GM18867 (cell line): ENCODE results near the gene FGFR2.
A peak's percentile ranks its signal among the peaks of the same experiment; 100 is the strongest.

Source experiments
- ATAC-seq: cut with Tn5 transposase; IDR thresholded peaks from one replicate; pipeline ENCODE4 v1.9.1; 2021; ENCODE audit warnings: mild to moderate bottlenecking, moderate library complexity; ENCODE audit not compliant: unreplicated experiment

FGFR2 gene

DNA sequence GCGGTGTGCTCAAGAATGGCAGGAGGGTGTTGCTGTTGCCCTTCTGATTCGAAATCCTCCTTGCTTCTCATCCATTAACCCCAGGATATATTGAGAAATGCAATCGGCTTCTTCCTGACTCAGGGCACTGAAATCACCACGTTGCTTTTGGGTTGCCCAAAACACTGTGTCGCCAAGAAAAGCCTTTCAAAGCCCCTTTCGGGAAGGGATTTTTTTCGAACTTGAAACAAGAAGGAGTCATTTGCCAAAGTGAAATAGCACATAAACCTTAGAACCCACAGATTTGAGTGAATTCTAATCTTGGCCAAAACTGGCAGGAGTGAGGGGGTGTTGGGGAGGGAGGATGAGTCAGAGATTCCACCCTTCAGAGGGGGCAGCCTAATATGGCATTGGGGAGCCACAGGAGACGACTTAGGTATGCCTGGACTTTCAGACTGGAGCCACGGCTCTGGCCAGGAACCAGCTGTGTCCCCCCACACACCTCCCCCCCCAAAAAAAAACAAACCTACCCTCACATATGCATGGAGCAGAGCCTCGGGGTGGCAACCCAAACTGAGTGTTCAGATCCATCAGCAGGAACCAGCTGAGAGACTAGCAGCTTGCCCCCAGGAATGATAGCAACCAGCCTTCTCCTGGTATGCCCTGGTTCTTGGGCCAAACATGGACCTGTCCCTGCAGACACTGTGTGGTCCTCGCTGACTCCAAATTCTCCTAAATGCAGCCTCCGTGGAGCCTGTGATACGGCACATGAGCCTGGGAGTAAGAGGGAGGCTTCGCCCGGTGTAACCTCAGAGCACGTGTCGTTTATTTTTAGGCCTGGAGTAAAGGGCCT is 138.4 kb downstream of the FGFR2 start:
- no peak for ATAC-seq

DNA sequence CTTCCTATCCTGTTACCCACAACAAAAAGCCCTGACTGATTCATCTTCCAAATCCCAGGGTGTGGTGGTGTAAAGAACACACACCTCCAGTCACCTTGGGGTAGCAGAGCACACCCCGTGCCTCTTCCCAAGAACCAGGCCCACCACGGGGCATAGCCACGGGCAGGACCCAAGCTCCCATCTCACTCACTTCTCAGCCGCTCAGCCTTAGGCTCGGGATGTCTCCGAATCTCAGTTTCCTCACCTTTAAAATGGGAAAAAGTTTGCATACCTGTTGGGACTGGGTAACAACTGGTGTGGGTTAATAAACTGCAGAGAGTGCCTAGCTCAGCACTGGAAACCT is 139.0 kb downstream of the FGFR2 start:
- no peak for ATAC-seq

DNA sequence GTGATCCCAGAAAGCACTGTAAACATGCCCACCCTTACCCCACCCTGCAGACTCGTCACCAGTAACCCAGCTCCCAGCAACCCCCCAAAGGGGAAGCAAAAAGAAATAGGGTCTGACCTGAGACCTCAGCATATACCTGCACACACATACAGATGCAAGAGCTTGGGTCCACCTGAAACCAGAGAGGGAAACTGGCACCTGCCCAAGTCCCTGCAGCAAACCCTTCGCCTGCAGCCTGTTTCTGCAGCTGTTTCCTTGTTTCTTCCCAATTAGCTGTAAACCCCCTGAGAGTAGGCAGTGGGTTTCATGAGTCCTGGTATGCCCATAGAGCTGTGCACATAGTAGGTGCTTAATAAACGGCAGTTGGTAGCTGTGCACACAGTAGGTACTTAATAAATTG is 140.5 kb downstream of the FGFR2 start:
- ATAC-seq = no peak

DNA sequence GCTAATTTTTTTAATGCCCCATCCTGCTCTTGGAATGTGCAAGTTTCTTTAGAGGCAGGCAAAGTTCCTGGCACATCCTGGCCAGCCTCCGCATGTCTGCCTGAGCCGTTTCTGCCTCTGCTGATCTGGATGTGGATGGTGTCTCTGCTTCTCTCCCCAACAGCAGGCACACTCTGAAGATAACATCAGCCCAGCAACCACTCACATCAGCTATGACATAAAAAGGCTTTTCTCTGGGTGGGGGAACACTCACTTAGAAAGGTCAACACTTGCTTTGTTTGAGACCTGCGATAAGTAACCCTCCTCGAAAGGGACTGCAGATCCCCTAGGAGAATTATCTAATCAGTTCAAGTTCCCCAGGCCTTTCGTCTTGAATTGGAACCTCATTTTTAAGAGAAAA is 142.9 kb downstream of the FGFR2 start:
- ATAC-seq = no peak

DNA sequence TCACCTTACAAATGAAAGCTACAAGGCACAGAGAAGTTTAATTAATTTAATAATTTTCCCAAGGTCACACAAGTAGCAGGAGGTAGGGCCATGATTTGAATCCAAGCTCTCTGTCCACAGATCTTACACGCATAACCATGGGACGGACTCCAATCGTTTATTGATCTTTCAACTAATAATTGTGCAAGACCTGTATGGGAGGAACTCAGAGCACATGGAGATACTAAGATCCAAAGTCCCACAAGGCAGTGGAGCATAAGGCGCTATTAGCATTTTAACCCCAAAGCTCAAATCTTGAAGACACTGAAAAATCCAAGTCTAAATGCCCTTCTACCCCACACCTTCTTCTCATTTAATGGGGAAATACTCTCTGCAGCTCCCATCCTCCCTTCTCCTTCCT is 143.5 kb downstream of the FGFR2 start:
- no peak for ATAC-seq

DNA sequence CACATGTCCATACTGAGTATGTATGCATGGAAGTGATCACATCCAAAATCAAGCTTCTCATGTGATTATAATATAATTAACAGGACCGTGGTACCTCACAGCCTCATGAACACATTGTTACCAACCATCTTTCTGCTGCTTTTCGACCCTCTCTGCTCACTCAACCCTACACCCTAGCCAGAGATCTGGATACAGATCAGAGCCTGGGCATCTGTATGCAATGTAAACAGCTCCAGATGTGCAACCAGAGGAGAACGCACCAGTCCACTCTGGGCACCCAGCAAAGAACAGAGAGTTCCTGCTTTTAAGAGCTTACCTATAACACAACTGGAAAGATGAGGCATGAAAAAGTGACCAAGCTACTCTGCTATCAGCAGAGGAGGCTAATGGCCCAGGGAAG is 145.1 kb downstream of the FGFR2 start:
- ATAC-seq = no peak

DNA sequence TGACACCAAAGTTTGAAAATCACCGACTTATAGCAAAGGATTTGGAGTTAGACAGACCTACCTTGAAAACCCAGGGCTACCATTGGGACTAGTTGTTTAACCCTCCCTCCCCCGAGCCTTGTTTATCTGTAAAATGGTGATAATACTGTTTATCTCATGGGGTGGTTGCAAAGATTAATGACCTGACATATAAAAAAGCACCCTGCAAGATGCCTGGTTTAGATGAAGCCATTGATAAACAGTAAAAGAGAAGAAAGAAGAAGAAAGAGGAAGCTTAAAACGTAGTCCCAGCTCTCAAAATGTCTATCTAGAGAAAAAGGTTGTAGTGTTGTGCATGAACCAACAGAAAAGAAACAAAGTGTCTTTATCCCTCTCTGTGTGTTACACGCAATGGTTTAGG is 145.7 kb downstream of the FGFR2 start:
- no peak for ATAC-seq

DNA sequence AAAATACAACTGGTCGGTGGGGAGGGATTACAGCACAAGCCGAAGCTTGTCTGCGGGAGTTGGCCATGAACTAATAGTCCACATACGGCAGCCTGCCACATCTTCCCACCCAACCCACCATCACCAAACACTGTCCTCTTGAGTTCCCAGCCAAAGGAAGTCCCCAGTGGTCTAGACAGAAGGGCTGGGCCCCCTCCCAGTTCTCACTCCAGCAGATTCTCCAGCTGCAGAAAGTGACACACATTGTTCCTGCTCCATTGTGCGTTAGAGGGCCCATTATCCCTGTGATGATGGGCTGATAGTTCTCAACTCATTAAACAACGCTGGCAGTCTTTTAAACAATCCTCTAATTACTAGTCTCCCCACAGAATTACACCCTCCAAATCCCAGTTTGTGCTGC is 148.0 kb downstream of the FGFR2 start:
- ATAC-seq = no peak

DNA sequence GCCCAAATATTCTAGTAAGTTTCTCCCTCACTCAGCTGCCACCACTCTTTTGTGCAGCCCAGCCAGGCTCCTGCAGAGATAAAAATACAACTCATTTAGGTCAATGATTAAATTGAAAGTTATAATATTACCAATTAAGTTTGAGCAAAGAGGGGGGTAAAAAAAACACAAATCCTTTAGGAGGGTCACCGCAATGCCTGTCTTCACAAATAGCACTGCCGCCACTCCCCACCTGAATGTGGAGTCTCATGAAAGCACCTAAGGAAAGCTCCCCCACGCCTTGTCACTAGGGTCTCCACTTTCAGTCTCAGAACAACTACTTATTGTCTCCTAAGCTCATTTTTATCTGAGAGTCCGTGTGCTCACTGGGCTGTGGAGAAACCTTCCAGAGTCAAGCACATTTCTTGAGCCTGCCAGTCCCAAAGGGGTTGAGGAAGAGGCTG is 148.7 kb downstream of the FGFR2 start:
- peak; percentile 19 for ATAC-seq

DNA sequence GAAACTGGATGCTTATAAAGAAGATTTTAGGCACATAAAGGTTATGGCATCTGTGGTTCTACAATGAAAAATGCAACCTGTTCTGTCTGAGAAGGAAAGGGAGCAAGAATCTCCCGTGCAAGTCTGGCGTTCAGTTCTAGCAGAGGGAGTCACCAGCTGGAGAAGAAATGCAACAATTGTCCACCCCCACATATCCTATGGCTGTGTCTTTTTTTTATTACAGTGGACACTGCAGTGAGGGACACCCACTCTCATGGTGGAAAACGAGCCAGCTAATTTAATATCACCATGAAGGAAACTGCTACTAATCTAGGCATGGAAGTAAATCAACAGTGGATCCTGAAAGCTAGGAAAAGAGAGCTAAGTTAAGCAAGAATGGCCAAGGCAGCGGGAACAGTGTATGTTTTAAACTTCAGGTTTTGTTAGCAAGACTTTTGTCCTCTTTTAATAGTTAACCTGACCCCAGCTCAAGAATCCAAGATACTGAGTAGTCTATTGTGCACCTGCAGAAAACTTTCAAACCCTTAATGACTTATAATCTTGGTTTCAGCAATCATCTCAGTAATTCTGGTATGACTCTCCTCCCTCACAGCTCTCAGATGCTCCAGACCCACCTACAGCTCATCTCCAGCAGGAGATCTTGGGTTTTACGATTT is 149.3 kb downstream of the FGFR2 start:
- peak; percentile 98 for ATAC-seq

DNA sequence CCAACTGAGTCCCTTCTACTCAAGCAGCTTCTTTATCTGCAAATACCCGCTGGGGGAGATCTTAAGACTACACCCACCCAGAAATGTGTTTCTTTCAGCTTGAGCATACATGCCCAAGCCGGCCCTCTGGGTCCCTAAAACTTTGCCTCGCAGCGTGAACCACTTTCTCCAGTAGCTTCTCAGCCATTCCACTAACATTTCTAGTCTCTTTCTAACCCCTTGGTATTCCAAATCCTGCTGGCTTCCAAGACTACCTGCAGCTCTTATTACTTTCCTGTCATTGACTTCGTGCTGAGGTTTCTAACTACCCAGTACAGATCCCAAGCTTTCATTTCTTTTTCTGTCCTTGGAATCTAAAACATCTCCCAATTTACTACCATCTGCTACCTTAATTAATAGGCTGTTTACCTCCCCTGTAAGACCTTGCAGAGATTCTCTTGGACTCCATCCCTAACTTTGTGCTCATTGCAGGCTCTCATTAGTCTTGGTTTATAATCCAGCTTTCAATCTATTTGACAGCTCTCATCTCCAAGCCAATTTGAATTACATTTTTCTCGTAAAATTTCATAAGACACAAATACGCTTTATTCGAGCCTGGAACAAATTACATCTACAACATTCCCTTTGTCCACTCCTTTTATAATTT is 153.6 kb downstream of the FGFR2 start:
- no peak for ATAC-seq

DNA sequence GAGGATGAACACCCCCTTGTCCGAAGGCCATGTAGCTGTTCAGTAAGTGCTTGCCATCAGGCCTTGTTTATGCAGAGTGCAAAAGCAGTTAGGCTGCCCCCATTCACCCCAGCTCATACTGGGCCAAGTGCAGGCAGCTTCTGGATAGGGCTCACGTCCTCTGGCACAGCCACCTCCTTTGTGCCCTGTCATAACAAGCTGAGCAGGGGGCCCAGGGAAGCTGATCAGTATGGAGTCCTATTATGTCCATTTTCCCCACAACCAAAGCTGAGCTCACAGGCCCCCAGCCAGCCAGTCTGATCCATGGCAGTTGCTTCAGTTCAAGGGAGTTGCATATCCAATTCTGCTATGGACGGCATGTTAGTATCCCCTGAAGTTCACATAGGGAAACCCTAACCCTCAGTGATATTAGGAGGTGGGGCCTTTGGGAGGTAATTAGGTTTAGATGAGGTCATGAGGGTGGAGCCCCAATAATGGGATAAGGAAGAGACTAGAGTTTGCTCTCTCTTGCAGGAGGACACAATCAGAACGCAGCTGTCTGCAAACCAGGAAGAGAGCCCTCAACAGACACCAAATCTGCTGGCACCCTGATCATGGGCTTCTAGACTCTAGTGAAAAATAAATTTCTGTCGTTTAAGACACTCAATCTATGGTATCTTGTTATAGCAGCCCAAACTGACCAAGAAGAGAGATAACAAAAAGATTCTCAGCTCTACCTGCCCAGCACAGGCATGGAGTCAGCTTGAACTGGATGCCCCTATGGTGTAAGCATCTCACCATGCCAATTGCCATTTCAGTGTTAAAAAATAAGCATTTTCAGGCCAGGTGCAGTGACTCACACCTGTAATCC is 155.9 kb downstream of the FGFR2 start:
- no peak for ATAC-seq

DNA sequence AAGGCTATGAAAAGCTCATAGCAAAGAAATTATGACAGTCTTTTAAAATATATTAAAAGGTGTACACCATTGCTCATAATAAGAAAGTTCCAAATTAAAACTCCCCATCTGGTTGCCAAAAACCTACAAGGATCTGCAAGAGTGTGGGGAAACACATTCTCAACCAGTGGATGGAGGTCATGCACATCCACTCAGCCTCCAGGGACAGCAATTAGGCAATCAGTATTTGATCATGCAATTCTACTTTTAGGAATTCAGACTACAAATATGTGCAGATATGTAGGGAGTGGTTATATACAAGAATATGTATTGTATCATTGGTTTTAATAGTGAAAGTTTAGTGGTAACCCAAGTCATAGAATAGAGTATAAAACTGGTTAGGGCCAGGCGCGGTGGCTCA is 157.8 kb downstream of the FGFR2 start:
- ATAC-seq = no peak

DNA sequence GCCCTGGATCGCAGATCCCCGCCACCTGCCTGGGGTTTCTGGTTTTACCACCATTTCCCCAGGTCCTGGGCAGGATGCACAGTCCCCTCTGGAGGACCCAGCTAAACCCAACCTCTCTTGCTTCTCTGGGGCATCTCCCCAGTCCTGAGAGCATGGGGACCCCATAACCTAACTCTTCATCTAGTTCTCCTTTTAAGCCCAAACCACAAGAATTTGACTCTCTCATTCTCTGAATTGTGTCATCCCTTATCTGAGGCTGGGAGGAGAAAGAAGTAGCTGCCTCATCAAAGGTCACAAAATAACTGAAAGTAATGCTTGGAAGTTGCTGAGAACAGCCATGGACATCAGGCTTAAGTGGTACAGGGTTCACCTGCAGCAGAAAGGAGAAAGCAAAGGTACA is 159.9 kb downstream of the FGFR2 start:
- peak; percentile 57 for ATAC-seq

DNA sequence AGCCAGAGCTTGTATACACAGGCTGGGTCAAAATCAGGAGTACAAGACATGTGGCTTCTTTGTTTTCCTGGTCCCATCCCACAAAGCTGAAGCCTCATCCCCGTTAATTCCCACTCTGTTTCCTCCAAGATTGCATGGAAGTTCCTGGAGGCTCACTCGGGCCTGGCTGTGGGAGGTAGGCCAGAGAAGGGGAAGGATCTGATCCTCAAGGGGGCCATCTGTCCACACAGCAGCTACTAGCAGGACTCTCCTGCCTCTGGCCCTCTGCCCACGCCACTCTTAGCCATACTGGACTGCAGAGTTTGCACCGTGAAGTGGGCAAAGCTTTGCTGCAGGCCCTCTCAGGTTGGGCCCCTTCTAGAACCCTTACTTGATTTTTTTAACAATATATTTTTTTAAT is 160.6 kb downstream of the FGFR2 start:
- ATAC-seq = no peak

DNA sequence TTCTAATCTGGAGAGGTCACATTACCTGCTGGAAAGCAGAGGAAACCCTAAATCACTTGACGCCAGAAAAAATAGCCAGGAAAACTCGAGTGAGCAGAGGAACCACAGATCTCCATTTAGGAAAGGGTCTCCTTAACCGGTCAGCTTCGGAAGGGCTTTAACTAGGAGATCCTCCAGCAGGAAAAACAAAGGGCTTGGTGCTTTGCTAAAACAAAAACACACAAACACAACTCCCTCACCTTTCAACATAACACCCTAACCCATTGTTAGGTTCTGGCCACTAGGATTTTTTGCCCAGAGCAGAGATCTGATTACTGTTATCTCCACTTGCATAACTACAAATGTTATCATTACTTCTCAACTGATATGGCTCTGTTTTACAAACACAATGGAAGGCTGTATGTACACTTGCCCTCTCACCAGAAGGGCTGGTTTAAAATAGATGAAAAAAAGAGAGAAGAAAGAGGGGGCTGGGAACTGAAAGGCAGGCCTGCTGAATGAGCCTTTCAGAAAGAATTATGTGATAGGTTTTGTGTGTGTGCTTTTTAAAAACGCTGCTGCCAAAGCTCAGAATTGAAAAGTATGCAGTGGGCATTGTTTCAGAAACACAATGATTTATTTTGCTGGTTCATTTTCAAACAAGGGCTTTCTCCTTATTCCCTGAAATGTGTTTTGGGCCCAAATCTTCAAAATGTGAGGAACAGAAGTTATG is 161.5 kb downstream of the FGFR2 start:
- no peak for ATAC-seq

DNA sequence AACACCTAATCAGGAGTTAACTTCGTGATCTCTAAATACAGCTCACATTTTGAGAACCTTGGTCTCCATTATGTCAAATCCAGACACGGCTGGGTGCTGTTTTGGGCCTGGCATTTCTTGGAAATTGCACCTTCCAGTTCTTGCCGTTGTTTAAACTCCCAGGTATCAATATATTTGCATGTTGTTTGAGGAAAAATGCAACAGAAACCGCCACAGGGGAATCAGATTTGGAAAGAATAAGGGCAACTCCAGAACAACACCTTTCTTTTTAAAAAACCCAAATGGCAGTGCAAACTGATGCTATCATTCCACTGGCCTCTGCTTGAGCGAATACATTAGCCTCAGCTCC is 162.0 kb downstream of the FGFR2 start:
- no peak for ATAC-seq

DNA sequence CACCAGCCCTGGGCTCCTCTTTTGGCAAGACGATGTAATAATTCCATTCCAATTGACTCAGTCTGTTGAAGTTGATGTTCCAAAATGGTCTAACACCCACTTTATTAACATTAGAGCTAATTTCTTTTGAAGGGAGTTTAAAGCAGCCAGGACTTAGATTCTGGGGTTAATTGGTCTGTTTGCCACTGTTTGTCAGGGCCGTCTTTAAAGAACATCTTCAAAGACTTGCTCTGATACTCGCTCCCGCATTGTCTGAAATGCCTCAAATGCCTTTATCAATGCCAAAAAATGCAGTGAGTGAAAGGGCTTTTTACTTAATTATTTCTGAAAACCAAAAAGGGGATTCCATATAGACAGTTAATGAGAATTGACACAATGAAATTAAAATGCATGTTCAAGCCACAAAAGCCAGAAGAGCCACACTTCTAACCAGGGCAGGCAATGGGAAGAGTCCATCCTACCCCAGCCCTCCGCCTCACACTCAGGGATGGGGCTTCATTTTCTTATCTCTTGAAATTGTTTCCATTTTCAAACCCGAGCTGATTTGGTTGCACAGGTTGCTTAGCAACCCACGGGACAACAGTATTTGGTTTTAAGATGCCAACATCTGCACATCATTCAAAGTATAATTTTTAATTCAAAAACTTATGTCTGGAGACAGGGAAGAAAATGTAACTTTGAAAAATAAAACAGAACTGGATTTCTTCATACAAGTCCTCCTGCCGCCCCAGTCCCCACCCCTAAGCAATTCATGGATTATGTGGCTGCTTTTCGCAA is 163.0 kb downstream of the FGFR2 start:
- no peak for ATAC-seq

DNA sequence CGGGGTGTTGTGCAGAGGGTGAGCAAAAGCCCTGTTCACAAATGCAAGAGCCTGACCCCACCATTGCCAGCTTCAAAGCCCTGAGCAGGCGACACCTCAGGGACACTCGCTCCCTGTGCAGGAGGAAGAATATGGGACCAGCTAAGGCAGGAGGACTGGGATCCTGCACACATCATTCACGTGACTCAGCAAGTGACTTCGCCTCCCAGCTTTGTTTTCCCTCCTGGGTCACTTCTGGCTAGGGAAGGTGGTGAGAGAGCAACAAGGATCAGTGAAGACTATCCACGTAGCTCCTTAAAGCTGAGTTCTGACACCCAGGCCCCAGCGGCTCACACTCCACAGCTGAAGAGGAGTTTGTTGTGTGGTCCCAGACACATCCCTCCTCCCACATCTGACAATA is 164.3 kb downstream of the FGFR2 start:
- ATAC-seq = no peak

DNA sequence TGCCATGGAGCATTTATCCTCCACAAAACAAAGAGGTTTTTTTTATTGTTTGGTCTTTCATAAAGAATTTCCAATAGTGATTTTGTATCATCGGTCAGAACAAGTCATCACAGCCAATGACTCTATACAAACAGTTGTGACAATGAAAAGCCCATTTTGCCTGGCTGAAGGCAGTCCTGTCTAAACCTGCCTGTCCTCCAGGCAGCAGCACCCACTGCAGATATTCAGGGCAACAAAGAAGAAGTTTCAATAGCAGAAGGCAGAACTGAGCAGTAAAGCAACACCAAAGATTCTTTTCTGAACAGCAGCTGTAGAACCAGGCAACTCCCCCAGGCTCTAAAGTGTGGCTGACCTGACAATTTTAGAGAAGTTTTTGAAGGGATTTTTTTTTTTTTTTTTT is 169.4 kb downstream of the FGFR2 start:
- no peak for ATAC-seq
